ENCODE data around the gene SCN2B. TPM values are rescaled to one million over a fixed set of nuclear protein-coding genes. Genes with fewer than 3 reads are reported as not detected.

SCN2B gene
- total and polyA plus RNA-seq, 10 of the 15 experiments (the other 5 are each of a cell fraction or from before 2014, with no cell fraction given), result 0.01 TPM; not detected in 9

- FAIRE-seq, result no peak
- Histone ChIP-seq H3K27me3 (replicated peaks in 1 of 2; ENCODE audit: control insufficient read depth in 2 of 2, insufficient read depth in 2 of 2, low read length in 1 of 2) (peaks cover 26 to 32% of the 10 kb centered on the region in 2 experiments), H3K9me3 (replicated peaks; ENCODE audit: control insufficient read depth, insufficient read depth, low read length) (no peaks in the 10 kb centered on the region), H3K79me2 (ENCODE audit: control insufficient read depth, insufficient read depth, low read length) (no peaks in the 10 kb centered on the region), H3K4me3 (no peak within 1 kb of the TSS), H3K27ac (ENCODE audit: control insufficient read depth, insufficient read depth) (no peak within 1 kb of the TSS), H2AFZ (ENCODE audit: control insufficient read depth, low read depth, low read length) (no peak within 1 kb of the TSS), H3K36me3 (ENCODE audit: control insufficient read depth in 2 of 2, insufficient read depth in 2 of 2, low read length in 1 of 2) (no peaks in the 10 kb centered on the region), H4K20me1 (ENCODE audit: control insufficient read depth, insufficient read depth) (no peaks in the 10 kb centered on the region), H3K9ac (ENCODE audit: control insufficient read depth, insufficient read depth, low read length) (no peak within 1 kb of the TSS), H3K4me2 (ENCODE audit: control insufficient read depth, insufficient read depth) (peak within 1 kb of the TSS; percentile 48; the same call in 1 of the 2 replicates), H3K4me1 (ENCODE audit: control insufficient read depth, insufficient read depth, low read length) (no peaks in the 10 kb centered on the region)
- intact Hi-C loops (cut with micrococcal nuclease; ENCODE audit: unreplicated experiment) (no loop called here), in situ Hi-C loops (cut with MboI) (no loop called here)
- no peak for ATAC-seq
- SMC1A ChIA-PET (ENCODE audit: uncharacterized antibody, unreplicated experiment), result no interaction called here
- WGBS (ENCODE audit: insufficient coverage, insufficient replicate concordance, low lambda C conversion rate, missing lambda C conversion rate), result 11% methylated on average over 71 of the region's 88 CpGs
- RAD21 ChIA-PET (ENCODE audit: unreplicated experiment), result interaction anchor here (1.0 kb wide), 1 partner anchor 19 kb away, joined by 3 read pairs; no protein-coding TSS in a partner anchor
- no peak for TF ChIP-seq CHD4 (IDR thresholded peaks at IDR 0.05)
- peak; percentile 81 for TF ChIP-seq HDAC6 (IDR thresholded peaks at IDR 0.05; ENCODE audit: unreplicated experiment)
- TF ChIP-seq ZNF274 (IDR thresholded peaks at IDR 0.05; ENCODE audit: insufficient read depth, insufficient read length), result no peak
- TF ChIP-seq DPF2 (IDR thresholded peaks at IDR 0.05), result no peak
- peak; percentile 25; the same call in 1 of the 2 replicates for TF ChIP-seq IKZF1 (conservative IDR thresholded peaks at IDR 0.05)
- no peak for TF ChIP-seq FOS (IDR thresholded peaks at IDR 0.05; ENCODE audit: borderline replicate concordance, extremely low read depth, insufficient read length)
- TF ChIP-seq TARDBP (IDR thresholded peaks at IDR 0.05; ENCODE audit: borderline replicate concordance), result no peak
- TF ChIP-seq HDGF (IDR thresholded peaks at IDR 0.05), result no peak
- TF ChIP-seq RB1 (IDR thresholded peaks at IDR 0.05; ENCODE audit: borderline replicate concordance), result no peak
- TF ChIP-seq GATAD2B (conservative IDR thresholded peaks at IDR 0.05; ENCODE audit: low read depth), result 0 out of 2 replicates have a peak, but pooled peaks have one; percentile 35
- no peak for TF ChIP-seq SUZ12 (IDR thresholded peaks at IDR 0.05; ENCODE audit: unreplicated experiment)
- TF ChIP-seq KDM1A (IDR thresholded peaks at IDR 0.05; ENCODE audit: borderline replicate concordance), result no peak
- no peak for TF ChIP-seq YY1 (IDR thresholded peaks at IDR 0.05; ENCODE audit: low read depth, low read length)
- no peak for TF ChIP-seq ASH2L (IDR thresholded peaks at IDR 0.05; ENCODE audit: borderline replicate concordance, low read depth)
- TF ChIP-seq NFIC (IDR thresholded peaks at IDR 0.05; ENCODE audit: low read depth, low read length), result no peak
- TF ChIP-seq ZNF24 (IDR thresholded peaks at IDR 0.05), result no peak
- no peak for TF ChIP-seq ZNF384 (IDR thresholded peaks at IDR 0.05; ENCODE audit: borderline replicate concordance, low read depth, low read length)
- no peak for TF ChIP-seq SP1 (IDR thresholded peaks at IDR 0.05; ENCODE audit: low read depth, low read length)
- BruUV-seq (replicated peaks), result no TSS peak
- no peak for DNase-seq (ENCODE audit: low read depth, low spot score)
- CTCF ChIA-PET, result interaction anchor here (0.6 to 0.8 kb wide), 3 partner anchors 10 to 223 kb away, joined by 3 read pairs; no protein-coding TSS in a partner anchor
- POLR2A ChIA-PET, result no interaction called here
These were observed 23.6 kb downstream of the SCN2B start, which contains the start of gene SCN4B for GRCh38 chr11:118152552-118153471. Gene SCN4B (minus strand): TSS chr11:118152823. CDS start chr11:118152673, 150 bp downstream.
